Measurements from ENCODE around the gene CBX2.

The CBX2 gene

DNA sequence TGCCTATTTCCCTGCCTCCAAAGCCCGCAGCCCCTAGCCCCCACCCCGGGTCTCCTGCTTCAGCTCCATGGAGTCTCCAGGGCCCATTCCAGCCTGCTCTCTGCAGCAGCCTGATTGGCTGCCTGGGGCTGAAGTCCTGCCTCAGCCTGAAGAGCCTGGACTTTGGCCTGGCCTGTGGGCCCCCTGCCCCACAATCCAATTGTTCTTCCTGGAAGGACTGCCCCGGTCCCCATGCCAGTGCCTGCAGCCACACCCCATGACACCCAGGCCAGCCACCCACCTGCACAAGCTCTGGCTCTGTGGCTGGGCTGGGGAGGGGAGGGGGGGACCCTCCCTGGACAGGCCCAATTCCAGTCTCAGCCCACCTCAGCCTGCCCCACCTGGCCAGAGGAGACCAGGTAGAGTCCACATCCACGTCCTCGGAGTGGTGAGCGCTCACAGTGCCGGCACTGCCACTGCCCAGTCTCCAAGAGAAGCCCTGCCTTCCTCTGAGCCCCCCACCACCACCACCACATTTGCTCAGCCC, 34.9 kb upstream of the CBX2 start:
- DNase-seq (ENCODE audit: low read depth, low spot score), result no peak
- no peak overlapping the region for H3K4me3 ChIP-seq (ENCODE audit: low read depth, low read length)
- in situ Hi-C loops (cut with HindIII; ENCODE audit: low sequenced_read_pairs), result no loop called here
- TF ChIP-seq, protein P1, sequence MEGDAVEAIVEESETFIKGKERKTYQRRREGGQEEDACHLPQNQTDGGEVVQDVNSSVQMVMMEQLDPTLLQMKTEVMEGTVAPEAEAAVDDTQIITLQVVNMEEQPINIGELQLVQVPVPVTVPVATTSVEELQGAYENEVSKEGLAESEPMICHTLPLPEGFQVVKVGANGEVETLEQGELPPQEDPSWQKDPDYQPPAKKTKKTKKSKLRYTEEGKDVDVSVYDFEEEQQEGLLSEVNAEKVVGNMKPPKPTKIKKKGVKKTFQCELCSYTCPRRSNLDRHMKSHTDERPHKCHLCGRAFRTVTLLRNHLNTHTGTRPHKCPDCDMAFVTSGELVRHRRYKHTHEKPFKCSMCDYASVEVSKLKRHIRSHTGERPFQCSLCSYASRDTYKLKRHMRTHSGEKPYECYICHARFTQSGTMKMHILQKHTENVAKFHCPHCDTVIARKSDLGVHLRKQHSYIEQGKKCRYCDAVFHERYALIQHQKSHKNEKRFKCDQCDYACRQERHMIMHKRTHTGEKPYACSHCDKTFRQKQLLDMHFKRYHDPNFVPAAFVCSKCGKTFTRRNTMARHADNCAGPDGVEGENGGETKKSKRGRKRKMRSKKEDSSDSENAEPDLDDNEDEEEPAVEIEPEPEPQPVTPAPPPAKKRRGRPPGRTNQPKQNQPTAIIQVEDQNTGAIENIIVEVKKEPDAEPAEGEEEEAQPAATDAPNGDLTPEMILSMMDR (IDR thresholded peaks at IDR 0.05; ENCODE audit: low read depth, low read length), result no peak

DNA sequence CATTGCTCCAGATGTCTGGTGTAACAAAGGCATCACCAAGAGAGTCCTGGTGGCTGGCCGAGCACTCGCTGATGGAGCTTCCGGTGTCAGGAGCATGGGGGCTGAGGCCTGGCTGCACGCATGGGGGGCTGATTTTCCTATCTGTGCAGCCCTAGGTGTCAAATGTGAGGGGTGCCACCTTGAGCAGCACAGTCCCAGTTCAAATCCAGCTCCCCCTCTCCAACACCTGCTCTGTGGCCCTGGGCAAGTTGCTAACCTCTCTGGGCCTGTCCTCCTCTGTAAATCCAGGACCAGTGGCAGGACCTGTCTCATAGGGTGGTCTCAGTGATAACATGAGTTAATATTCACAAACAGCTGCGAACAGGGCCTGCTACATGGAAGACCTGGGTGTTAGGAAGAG, 34.3 kb upstream of the CBX2 start:
- in situ Hi-C loops (cut with HindIII; ENCODE audit: low sequenced_read_pairs), result no loop called here
- no peak for DNase-seq (ENCODE audit: low read depth, low spot score)
- TF ChIP-seq, protein P1 (IDR thresholded peaks at IDR 0.05; ENCODE audit: low read depth, low read length), result no peak
- H3K4me3 ChIP-seq (ENCODE audit: low read depth, low read length), result no peak overlapping the region

DNA sequence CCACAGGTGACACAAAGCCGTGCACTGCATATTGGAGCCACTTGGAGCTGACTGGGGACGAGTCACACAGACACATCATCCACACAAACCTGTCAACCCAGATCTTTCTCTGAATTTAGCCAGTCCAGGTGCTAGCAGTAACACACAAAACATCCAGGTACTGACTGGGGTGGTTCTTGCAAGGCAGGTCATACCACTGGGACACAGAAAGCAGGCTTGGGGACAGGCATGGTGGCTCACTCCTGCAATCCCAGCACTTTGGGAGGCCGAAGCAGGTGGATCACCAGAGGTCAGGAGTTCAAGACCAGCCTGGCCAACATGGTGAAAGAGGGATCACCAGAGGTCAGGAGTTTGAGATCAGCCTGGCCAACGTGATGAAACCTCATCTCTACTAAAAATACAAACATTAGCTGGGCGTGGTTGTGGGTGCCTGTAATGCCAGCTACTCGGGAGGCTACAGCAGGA, 32.3 kb upstream of the CBX2 start:
- DNase-seq (ENCODE audit: low read depth, low spot score), result no peak
- no peak overlapping the region for H3K4me3 ChIP-seq (ENCODE audit: low read depth, low read length)
- TF ChIP-seq, protein P1 (IDR thresholded peaks at IDR 0.05; ENCODE audit: low read depth, low read length), result no peak
- in situ Hi-C loops (cut with HindIII; ENCODE audit: low sequenced_read_pairs), result no loop called here

DNA sequence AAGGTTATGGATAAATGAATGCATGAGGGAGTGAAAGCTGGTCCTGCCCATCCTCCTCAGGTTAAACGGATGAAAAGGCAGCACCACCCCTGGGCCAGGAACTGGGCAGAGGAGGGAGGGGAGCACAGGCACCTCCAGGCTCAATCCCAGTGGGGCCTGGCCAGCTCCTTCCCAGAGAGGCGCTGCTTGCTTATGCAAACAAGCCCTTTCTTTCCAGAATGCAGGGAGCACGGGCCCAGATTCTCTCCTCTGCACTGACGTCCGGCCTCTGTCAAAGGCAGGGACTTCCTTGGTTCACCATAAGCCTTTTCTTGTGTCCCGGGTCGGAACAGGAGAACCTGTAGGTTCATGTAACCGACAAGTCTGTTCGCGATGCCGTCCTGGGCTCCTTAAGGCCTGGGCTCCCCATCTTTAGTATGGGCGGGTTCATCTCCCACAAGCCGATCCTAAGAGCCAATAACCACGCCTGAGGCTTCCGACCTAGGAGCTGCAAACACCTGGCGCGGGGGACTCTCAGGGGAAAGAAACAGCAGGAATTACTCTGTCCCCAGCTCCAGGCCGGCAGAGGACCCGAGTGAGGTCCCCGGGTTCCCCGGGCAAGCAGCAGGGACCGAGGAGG, 30.9 kb upstream of the CBX2 start:
- in situ Hi-C loops (cut with HindIII; ENCODE audit: low sequenced_read_pairs), result no loop called here
- DNase-seq (ENCODE audit: low read depth, low spot score), result no peak
- TF ChIP-seq, protein P1 (IDR thresholded peaks at IDR 0.05; ENCODE audit: low read depth, low read length), result no peak
- H3K4me3 ChIP-seq (ENCODE audit: low read depth, low read length), result no peak overlapping the region

DNA sequence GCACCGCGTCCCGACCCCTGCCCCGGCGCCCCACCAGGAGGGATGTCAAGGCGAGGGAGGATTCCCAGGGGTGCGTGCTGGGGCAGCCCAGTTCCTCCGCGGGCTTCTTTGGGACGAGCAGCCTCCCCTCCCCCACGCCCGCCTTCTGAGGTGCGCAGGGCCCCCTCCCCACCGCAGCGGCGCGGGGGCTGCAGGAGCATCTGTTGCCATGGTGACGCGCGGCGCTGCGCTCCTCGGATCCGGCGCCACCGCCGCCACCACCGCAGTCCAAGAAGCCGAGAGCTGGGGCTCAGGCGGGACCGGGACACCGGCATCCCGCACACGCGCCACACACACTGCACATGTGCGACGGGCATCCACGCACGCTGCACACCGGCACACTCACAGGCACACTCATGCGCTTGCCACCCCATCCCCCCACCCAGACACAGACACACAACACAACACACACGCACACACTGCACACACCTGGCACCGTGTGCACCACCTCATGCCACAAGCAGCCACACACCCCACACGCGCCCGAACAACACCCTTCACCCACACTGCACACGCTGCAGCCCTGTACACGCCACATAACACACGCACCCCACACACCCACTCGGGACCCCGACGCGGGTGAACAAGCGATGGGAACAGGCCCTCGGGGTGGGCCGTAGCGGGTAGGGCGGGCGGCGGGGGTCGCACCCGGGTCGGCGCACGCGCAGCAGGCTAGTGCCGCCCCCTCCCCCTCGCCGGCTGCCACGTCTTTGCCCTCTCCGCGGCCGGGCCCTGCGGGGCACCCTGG, 30.2 kb upstream of the CBX2 start:
- no peak for DNase-seq (ENCODE audit: low read depth, low spot score)
- H3K4me3 ChIP-seq (ENCODE audit: low read depth, low read length), result no peak overlapping the region
- TF ChIP-seq, protein P1 (IDR thresholded peaks at IDR 0.05; ENCODE audit: low read depth, low read length), result no peak
- in situ Hi-C loops (cut with HindIII; ENCODE audit: low sequenced_read_pairs), result no loop called here

DNA sequence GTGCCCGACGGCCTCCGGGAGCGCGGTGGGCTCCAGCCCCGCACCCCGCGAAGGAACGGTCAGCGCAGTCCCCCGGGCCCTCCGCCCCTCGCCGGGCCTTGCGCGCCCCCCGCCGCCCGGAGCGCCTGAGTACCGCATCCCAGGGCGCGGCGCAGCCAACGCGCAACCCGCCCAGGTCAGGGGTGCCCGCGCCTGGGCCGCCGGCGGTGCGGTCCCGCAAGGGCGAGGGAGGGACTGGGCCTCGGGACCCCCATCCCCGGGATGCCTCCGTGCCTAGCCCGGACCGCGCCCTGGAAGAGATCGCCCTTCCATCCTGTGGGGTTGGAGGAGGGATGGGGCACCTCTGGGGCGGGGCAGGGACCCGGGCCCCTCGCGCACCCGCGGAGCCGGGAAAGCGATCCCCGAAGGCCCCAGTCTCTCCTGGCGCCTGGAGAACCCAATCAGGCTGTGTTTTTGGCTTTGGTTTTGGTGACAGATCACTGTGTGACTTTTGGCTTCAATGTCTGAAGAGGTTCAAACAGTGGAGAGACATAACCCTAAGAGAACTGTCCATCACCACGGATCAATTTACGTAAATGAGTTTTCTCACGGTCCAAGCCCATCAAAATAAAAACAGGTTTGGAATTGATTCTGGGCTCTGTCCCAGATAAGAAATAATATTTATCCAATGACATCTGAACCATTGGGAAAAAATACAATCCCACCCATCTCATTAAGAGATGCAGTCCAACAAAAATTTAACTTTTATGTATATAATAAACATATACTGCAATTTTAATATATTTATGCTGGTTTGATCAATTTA, 29.5 kb upstream of the CBX2 start:
- in situ Hi-C loops (cut with HindIII; ENCODE audit: low sequenced_read_pairs), result no loop called here
- H3K4me3 ChIP-seq (ENCODE audit: low read depth, low read length), result no peak overlapping the region
- TF ChIP-seq, protein P1 (IDR thresholded peaks at IDR 0.05; ENCODE audit: low read depth, low read length), result no peak
- no peak for DNase-seq (ENCODE audit: low read depth, low spot score)
